ENCODE measurements around the gene GPRASP1. TPM values are rescaled to one million over a fixed set of nuclear protein-coding genes. Genes with fewer than 3 reads are reported as not detected.

Gene GPRASP1
- total and polyA plus RNA-seq, 10 of the 15 experiments (the other 5 are each of a cell fraction or from before 2014, with no cell fraction given) = 0.03 to 0.46 (median 0.14) TPM

DNA sequence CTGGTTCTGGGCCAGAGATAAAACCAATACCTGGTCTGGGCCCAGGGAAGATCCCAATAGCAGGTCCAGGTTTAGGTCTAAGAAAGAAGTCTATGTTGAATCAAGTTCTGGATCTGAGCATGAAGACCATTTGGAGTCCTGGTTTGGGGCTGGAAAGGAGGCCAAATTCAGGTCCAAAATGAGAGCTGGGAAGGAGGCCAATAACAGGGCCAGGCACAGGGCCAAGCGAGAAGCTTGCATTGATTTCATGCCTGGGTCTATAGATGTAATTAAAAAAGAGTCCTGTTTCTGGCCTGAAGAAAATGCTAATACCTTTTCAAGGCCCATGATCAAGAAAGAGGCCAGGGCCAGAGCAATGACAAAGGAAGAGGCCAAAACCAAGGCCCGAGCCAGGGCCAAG is 3.4 kb downstream of the GPRASP1 start:
- H2AFZ ChIP-seq (ENCODE audit: control insufficient read depth, low read depth, low read length) = no peak overlapping the region
- no peak overlapping the region for H3K27ac ChIP-seq (ENCODE audit: control insufficient read depth, insufficient read depth)
- intact Hi-C loops (cut with micrococcal nuclease; ENCODE audit: unreplicated experiment) (no loop called here), in situ Hi-C loops (cut with MboI) (no loop called here)
- POLR2A ChIA-PET = no interaction called here
- TF ChIP-seq, protein P1, sequence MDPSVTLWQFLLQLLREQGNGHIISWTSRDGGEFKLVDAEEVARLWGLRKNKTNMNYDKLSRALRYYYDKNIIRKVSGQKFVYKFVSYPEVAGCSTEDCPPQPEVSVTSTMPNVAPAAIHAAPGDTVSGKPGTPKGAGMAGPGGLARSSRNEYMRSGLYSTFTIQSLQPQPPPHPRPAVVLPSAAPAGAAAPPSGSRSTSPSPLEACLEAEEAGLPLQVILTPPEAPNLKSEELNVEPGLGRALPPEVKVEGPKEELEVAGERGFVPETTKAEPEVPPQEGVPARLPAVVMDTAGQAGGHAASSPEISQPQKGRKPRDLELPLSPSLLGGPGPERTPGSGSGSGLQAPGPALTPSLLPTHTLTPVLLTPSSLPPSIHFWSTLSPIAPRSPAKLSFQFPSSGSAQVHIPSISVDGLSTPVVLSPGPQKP (IDR thresholded peaks at IDR 0.05; ENCODE audit: low read depth, low read length) = no peak
- TF ChIP-seq, protein P2, sequence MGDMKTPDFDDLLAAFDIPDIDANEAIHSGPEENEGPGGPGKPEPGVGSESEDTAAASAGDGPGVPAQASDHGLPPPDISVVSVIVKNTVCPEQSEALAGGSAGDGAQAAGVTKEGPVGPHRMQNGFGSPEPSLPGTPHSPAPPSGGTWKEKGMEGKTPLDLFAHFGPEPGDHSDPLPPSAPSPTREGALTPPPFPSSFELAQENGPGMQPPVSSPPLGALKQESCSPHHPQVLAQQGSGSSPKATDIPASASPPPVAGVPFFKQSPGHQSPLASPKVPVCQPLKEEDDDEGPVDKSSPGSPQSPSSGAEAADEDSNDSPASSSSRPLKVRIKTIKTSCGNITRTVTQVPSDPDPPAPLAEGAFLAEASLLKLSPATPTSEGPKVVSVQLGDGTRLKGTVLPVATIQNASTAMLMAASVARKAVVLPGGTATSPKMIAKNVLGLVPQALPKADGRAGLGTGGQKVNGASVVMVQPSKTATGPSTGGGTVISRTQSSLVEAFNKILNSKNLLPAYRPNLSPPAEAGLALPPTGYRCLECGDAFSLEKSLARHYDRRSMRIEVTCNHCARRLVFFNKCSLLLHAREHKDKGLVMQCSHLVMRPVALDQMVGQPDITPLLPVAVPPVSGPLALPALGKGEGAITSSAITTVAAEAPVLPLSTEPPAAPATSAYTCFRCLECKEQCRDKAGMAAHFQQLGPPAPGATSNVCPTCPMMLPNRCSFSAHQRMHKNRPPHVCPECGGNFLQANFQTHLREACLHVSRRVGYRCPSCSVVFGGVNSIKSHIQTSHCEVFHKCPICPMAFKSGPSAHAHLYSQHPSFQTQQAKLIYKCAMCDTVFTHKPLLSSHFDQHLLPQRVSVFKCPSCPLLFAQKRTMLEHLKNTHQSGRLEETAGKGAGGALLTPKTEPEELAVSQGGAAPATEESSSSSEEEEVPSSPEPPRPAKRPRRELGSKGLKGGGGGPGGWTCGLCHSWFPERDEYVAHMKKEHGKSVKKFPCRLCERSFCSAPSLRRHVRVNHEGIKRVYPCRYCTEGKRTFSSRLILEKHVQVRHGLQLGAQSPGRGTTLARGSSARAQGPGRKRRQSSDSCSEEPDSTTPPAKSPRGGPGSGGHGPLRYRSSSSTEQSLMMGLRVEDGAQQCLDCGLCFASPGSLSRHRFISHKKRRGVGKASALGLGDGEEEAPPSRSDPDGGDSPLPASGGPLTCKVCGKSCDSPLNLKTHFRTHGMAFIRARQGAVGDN (IDR thresholded peaks at IDR 0.05) = no peak
- TF ChIP-seq, protein P3, sequence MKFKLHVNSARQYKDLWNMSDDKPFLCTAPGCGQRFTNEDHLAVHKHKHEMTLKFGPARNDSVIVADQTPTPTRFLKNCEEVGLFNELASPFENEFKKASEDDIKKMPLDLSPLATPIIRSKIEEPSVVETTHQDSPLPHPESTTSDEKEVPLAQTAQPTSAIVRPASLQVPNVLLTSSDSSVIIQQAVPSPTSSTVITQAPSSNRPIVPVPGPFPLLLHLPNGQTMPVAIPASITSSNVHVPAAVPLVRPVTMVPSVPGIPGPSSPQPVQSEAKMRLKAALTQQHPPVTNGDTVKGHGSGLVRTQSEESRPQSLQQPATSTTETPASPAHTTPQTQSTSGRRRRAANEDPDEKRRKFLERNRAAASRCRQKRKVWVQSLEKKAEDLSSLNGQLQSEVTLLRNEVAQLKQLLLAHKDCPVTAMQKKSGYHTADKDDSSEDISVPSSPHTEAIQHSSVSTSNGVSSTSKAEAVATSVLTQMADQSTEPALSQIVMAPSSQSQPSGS (IDR thresholded peaks at IDR 0.05; ENCODE audit: low read length) = no peak
- no peak for TF ChIP-seq FOS (IDR thresholded peaks at IDR 0.05; ENCODE audit: borderline replicate concordance, extremely low read depth, insufficient read length)
- TF ChIP-seq KDM1A (IDR thresholded peaks at IDR 0.05; ENCODE audit: borderline replicate concordance) = no peak
- TF ChIP-seq, protein P4, sequence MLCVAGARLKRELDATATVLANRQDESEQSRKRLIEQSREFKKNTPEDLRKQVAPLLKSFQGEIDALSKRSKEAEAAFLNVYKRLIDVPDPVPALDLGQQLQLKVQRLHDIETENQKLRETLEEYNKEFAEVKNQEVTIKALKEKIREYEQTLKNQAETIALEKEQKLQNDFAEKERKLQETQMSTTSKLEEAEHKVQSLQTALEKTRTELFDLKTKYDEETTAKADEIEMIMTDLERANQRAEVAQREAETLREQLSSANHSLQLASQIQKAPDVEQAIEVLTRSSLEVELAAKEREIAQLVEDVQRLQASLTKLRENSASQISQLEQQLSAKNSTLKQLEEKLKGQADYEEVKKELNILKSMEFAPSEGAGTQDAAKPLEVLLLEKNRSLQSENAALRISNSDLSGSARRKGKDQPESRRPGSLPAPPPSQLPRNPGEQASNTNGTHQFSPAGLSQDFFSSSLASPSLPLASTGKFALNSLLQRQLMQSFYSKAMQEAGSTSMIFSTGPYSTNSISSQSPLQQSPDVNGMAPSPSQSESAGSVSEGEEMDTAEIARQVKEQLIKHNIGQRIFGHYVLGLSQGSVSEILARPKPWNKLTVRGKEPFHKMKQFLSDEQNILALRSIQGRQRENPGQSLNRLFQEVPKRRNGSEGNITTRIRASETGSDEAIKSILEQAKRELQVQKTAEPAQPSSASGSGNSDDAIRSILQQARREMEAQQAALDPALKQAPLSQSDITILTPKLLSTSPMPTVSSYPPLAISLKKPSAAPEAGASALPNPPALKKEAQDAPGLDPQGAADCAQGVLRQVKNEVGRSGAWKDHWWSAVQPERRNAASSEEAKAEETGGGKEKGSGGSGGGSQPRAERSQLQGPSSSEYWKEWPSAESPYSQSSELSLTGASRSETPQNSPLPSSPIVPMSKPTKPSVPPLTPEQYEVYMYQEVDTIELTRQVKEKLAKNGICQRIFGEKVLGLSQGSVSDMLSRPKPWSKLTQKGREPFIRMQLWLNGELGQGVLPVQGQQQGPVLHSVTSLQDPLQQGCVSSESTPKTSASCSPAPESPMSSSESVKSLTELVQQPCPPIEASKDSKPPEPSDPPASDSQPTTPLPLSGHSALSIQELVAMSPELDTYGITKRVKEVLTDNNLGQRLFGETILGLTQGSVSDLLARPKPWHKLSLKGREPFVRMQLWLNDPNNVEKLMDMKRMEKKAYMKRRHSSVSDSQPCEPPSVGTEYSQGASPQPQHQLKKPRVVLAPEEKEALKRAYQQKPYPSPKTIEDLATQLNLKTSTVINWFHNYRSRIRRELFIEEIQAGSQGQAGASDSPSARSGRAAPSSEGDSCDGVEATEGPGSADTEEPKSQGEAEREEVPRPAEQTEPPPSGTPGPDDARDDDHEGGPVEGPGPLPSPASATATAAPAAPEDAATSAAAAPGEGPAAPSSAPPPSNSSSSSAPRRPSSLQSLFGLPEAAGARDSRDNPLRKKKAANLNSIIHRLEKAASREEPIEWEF (IDR thresholded peaks at IDR 0.05; ENCODE audit: insufficient replicate concordance, low read depth, low read length) = no peak
- TF ChIP-seq SREBF2 (IDR thresholded peaks at IDR 0.05; ENCODE audit: low read length) = no peak
- ATAC-seq = no peak
- H3K27me3 ChIP-seq (replicated peaks in 1 of 2; ENCODE audit: control insufficient read depth in 2 of 2, insufficient read depth in 2 of 2, low read length in 1 of 2) = no peaks in the 10 kb centered on the region
- SMC1A ChIA-PET (ENCODE audit: uncharacterized antibody, unreplicated experiment) = no interaction called here
- CTCF ChIA-PET = no interaction called here
- H3K9me3 ChIP-seq (replicated peaks; ENCODE audit: control insufficient read depth, insufficient read depth, low read length) = no peaks in the 10 kb centered on the region
- no peaks in the 10 kb centered on the region for H3K79me2 ChIP-seq (ENCODE audit: control insufficient read depth, insufficient read depth, low read length)
- DNase-seq (ENCODE audit: low read depth, low spot score) = no peak
- no peak overlapping the region for H3K4me3 ChIP-seq
- BruUV-seq (replicated peaks) = no TSS peak
- H3K4me1 ChIP-seq (ENCODE audit: control insufficient read depth, insufficient read depth, low read length) = no peaks in the 10 kb centered on the region
- no peaks in the 10 kb centered on the region for H4K20me1 ChIP-seq (ENCODE audit: control insufficient read depth, insufficient read depth)
- H3K4me2 ChIP-seq (ENCODE audit: control insufficient read depth, insufficient read depth) = no peak overlapping the region
- WGBS (ENCODE audit: insufficient coverage, insufficient replicate concordance, low lambda C conversion rate, missing lambda C conversion rate) = 56% methylated on average over 2 of the region's 2 CpGs
- RAD21 ChIA-PET (ENCODE audit: unreplicated experiment) = no interaction called here
- no peak overlapping the region for H3K9ac ChIP-seq (ENCODE audit: control insufficient read depth, insufficient read depth, low read length)
- H3K36me3 ChIP-seq (ENCODE audit: control insufficient read depth in 2 of 2, insufficient read depth in 2 of 2, low read length in 1 of 2) = no peaks in the 10 kb centered on the region
- FAIRE-seq = no peak
